KMS-11 (cell line): ENCODE measurements around the gene SDK1.
"Not testable (repeated sequence)": the region's sequence is repeated elsewhere in the genome, so short reads cannot be mapped to it uniquely, and the experiment has no call there.

Source experiments
- H2AFZ ChIP-seq: fragments of 200-600 bp; sonication (generic); 2 replicates; pipeline ENCODE4 v1.6.1; 2016; ENCODE audit warnings: antibody characterized with exemption, mixed run types, low read depth
- H3K27ac ChIP-seq: fragments of 200-600 bp; sonication (generic); 2 replicates; pipeline ENCODE4 v1.6.1; 2016; ENCODE audit warnings: mild to moderate bottlenecking, mixed run types
- H3K27me3 ChIP-seq: fragments of 200-600 bp; sonication (generic); 2 replicates; pipeline ENCODE4 v1.6.1; 2017; ENCODE audit warnings: mild to moderate bottlenecking, low read depth, mixed run types, moderate library complexity; ENCODE audit not compliant: insufficient read depth
- H3K36me3 ChIP-seq: fragments of 200-600 bp; sonication (generic); 2 replicates; pipeline ENCODE4 v1.6.1; 2017; ENCODE audit warnings: mild to moderate bottlenecking, mixed run types; ENCODE audit not compliant: insufficient read depth
- H3K4me1 ChIP-seq: fragments of 200-600 bp; sonication (generic); 2 replicates; pipeline ENCODE4 v1.6.1; 2016; ENCODE audit warnings: mild to moderate bottlenecking, low read depth, mixed run types; ENCODE audit not compliant: poor library complexity, severe bottlenecking
- H3K4me2 ChIP-seq: fragments of 200-600 bp; sonication (generic); 2 replicates; pipeline ENCODE4 v1.7.0; 2016; ENCODE audit warnings: mild to moderate bottlenecking, mixed run types
- H3K4me3 ChIP-seq: fragments of 200-600 bp; sonication (generic); IDR thresholded peaks from 2 replicates; pipeline ENCODE4 v1.6.1; 2017; ENCODE audit warnings: low read depth, low read length, mixed read lengths; ENCODE audit not compliant: insufficient read depth
- H3K79me2 ChIP-seq: fragments of 200-600 bp; sonication (generic); 2 replicates; pipeline ENCODE4 v1.6.1; 2016; ENCODE audit warnings: low read depth, mixed run types; ENCODE audit not compliant: insufficient read depth
- H3K9ac ChIP-seq: fragments of 200-600 bp; sonication (generic); 2 replicates; pipeline ENCODE4 v1.6.1; 2016; ENCODE audit warnings: mild to moderate bottlenecking, mixed run types
- H4K20me1 ChIP-seq: fragments of 200-600 bp; sonication (generic); 2 replicates; pipeline ENCODE4 v1.6.1; 2016; ENCODE audit warnings: mild to moderate bottlenecking, mixed run types; ENCODE audit not compliant: insufficient read depth
- TF ChIP-seq, protein P1 (sequence below): fragments of 200-600 bp; sonication (generic); conservative IDR thresholded peaks from 2 replicates; pipeline ENCODE4 v1.6.1; 2017; ENCODE audit warnings: low read depth, mild to moderate bottlenecking, antibody characterized with exemption, low read length, moderate library complexity, mixed read lengths

Gene SDK1

GRCh38 chr7:3753868-3754267 lies 452.8 kb downstream of the SDK1 start:
- Histone ChIP-seq H3K4me1 (no peaks in the 10 kb centered on the region), H3K4me3 (no peak overlapping the region), H4K20me1 (no peaks in the 10 kb centered on the region), H3K9ac (no peak overlapping the region), H3K79me2 (no peaks in the 10 kb centered on the region), H3K36me3 (no peaks in the 10 kb centered on the region), H3K4me2 (no peak overlapping the region), H3K27me3 (no peaks in the 10 kb centered on the region), H2AFZ (no peak overlapping the region), H3K27ac (no peak overlapping the region)
- TF ChIP-seq, protein P1, sequence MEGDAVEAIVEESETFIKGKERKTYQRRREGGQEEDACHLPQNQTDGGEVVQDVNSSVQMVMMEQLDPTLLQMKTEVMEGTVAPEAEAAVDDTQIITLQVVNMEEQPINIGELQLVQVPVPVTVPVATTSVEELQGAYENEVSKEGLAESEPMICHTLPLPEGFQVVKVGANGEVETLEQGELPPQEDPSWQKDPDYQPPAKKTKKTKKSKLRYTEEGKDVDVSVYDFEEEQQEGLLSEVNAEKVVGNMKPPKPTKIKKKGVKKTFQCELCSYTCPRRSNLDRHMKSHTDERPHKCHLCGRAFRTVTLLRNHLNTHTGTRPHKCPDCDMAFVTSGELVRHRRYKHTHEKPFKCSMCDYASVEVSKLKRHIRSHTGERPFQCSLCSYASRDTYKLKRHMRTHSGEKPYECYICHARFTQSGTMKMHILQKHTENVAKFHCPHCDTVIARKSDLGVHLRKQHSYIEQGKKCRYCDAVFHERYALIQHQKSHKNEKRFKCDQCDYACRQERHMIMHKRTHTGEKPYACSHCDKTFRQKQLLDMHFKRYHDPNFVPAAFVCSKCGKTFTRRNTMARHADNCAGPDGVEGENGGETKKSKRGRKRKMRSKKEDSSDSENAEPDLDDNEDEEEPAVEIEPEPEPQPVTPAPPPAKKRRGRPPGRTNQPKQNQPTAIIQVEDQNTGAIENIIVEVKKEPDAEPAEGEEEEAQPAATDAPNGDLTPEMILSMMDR: no peak

GRCh38 chr7:3754493-3755341 lies 453.7 kb downstream of the SDK1 start:
- Histone ChIP-seq H4K20me1 (no peaks in the 10 kb centered on the region), H3K4me3 (no peak overlapping the region), H3K9ac (no peak overlapping the region), H3K4me1 (no peaks in the 10 kb centered on the region), H2AFZ (no peak overlapping the region), H3K27me3 (no peaks in the 10 kb centered on the region), H3K27ac (no peak overlapping the region), H3K79me2 (no peaks in the 10 kb centered on the region), H3K36me3 (no peaks in the 10 kb centered on the region), H3K4me2 (no peak overlapping the region)
- TF ChIP-seq, protein P1: no peak

DNA sequence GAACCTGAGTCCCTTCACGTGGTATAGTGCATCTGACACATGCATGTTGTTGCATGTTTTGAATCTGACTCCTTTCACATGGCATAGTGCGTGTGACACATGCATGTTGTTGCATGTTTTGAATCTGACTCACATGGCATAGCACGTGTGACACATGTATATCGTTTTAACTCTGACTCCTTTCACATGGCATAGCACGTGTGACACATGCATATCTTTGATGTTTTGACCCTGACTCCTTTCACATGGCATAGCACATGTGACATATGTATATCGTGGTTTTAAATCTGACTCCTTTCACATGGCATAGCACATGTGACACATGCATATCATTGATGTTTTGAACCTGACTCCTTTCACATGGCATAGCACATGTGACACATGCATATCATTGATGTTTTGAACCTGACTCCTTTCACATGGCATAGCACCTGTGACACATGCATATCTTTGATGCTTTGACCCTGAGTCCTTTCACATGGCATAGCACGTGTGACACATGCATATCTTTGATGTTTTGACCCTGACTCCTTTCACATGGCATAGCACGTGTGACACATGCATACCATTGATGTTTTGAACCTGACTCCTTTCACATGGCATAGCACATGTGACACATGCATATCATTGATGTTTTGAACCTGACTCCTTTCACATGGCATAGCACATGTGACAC lies 454.9 kb downstream of the SDK1 start:
- H4K20me1 ChIP-seq, H3K4me1 ChIP-seq, H3K27me3 ChIP-seq, H2AFZ ChIP-seq, H3K27ac ChIP-seq, H3K4me3 ChIP-seq, H3K79me2 ChIP-seq, H3K9ac ChIP-seq, H3K4me2 ChIP-seq, H3K36me3 ChIP-seq: not testable (repeated sequence)

- no peak overlapping the region for H3K4me3 ChIP-seq
- TF ChIP-seq, protein P1: no peak
- no peaks in the 10 kb centered on the region for H4K20me1 ChIP-seq
- no peak overlapping the region for H2AFZ ChIP-seq
- no peaks in the 10 kb centered on the region for H3K36me3 ChIP-seq
- no peak overlapping the region for H3K9ac ChIP-seq
- H3K4me2 ChIP-seq: no peak overlapping the region
- H3K27ac ChIP-seq: no peak overlapping the region
- no peaks in the 10 kb centered on the region for H3K79me2 ChIP-seq
- H3K4me1 ChIP-seq: no peaks in the 10 kb centered on the region
- H3K27me3 ChIP-seq: no peaks in the 10 kb centered on the region
Observed at GRCh38 chr7:3757059-3757458, 456.0 kb downstream of the SDK1 start.

DNA sequence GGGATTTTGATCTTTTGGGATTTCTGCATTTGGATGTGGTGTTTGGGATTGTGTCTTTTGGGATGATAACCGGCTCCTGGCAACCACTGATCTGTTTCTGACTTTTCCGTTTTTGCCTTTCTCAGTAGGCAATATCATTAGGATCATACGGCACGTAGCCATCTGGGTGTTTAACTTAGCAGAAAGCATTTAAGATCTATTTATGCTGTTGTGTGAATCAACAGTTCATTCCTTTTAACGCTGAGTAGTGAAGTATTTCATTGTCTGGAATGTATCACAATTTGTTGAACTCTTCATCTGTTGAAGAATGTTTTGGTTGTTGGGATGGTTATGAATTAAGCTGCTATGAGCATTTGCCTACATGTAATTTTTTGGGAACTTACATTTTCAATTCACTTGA lies 459.6 kb downstream of the SDK1 start:
- no peak overlapping the region for H2AFZ ChIP-seq
- H3K4me3 ChIP-seq: no peak overlapping the region
- H3K27ac ChIP-seq: no peak overlapping the region

More for the DNA sequence above, 459.6 kb downstream of the SDK1 start:
- H3K9ac ChIP-seq: no peak overlapping the region
- H3K4me1 ChIP-seq: no peaks in the 10 kb centered on the region
- H3K27me3 ChIP-seq: no peaks in the 10 kb centered on the region
- no peak overlapping the region for H3K4me2 ChIP-seq
- TF ChIP-seq, protein P1: no peak
- no peaks in the 10 kb centered on the region for H3K36me3 ChIP-seq
- H4K20me1 ChIP-seq: no peaks in the 10 kb centered on the region
- no peaks in the 10 kb centered on the region for H3K79me2 ChIP-seq
